ENCODE results near the gene TP53I3. TPM values are rescaled to one million over a fixed set of nuclear protein-coding genes. Genes with fewer than 3 reads are reported as not detected.

Gene TP53I3
- polyA plus RNA-seq, 4 donors = 44.2 to 58.9 (median 48.1) TPM

Other genes starting within 250 kb of the TP53I3 start
- 10 to 100 TPM; 15.8 to 25.7 (median 19.0) TPM for gene ATAD2B, start 157.7 kb downstream of the TP53I3 start, polyA plus RNA-seq (ENCODE audit: insufficient read length in 4 of 4)
- gene UBXN2A, start 144.4 kb downstream of the TP53I3 start, polyA plus RNA-seq (ENCODE audit: insufficient read length in 4 of 4) = 10 to 100 TPM; 15.4 to 19.3 (median 17.7) TPM
- 1 to 10 TPM; 2.9 to 3.9 (median 3.7) TPM for gene MFSD2B, start 74.7 kb downstream of the TP53I3 start, polyA plus RNA-seq (ENCODE audit: insufficient read length in 4 of 4)
- gene WDCP, start 37.4 kb downstream of the TP53I3 start, polyA plus RNA-seq (ENCODE audit: insufficient read length in 4 of 4) = 10 to 100 TPM; 14.4 to 15.8 (median 14.8) TPM
- 10 to 100 TPM; 10.8 to 12.1 (median 10.9) TPM for gene FKBP1B, start 35.1 kb downstream of the TP53I3 start, polyA plus RNA-seq (ENCODE audit: insufficient read length in 4 of 4)
- 100 to 1,000 TPM; 127 to 171 (median 153) TPM for gene SF3B6, start 8.5 kb downstream of the TP53I3 start, polyA plus RNA-seq (ENCODE audit: insufficient read length in 4 of 4)
- gene PFN4, start 38.5 kb upstream of the TP53I3 start, polyA plus RNA-seq (ENCODE audit: insufficient read length in 4 of 4) = 1 to 10 TPM; 1.9 to 3.7 (median 2.9) TPM
- 10 to 100 TPM; 24.3 to 27.5 (median 26.4) TPM for gene FAM228B, start 38.6 kb upstream of the TP53I3 start, polyA plus RNA-seq (ENCODE audit: insufficient read length in 4 of 4)
- 1 to 10 TPM in 2 of 4 donors, under 1 TPM in 2; 0.70 to 1.6 (median 1.0) TPM for gene FAM228A, start 90.2 kb upstream of the TP53I3 start, polyA plus RNA-seq (ENCODE audit: insufficient read length in 4 of 4)

Measured in left renal cortex interstitium (tissue), 4 donors.